ENCODE data around the gene GLRX5. TPM values are rescaled to one million over a fixed set of nuclear protein-coding genes. Genes with fewer than 3 reads are reported as not detected.

Gene GLRX5
- total and polyA plus RNA-seq, 2 donors (not counting 1 experiment from before 2014, with no cell fraction given) = 28.4 to 47.6 TPM

DNA sequence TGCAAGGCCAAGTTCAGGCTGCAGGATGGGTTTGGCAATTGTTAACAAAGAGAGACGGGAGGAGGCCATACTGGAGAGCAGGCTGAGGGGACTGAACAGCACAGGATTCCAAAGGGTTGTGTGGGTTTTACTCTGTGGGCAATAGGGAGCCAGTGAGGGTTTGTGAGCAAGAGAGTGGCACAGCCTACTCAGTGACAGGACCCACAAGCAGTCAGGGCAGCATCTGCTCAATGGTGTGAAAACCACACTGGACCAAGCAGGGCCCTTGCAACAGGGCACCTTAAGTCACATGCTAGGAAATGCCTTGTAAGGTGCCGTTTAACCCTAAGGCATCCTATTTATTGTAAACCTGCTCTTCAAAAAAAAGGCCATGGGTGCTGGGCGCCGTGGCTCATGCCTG lies 40.4 kb upstream of the GLRX5 start:
- Histone ChIP-seq H4K20me1 (ENCODE audit: control insufficient read depth, extremely low read depth, insufficient read depth, low read length) (no peaks in the 10 kb centered on the region), H3K4me1 (ENCODE audit: control insufficient read depth, extremely low read depth, insufficient read depth, low read length) (peaks cover 30% of the 10 kb centered on the region)
- TF ChIP-seq EZH2 (IDR thresholded peaks at IDR 0.05; ENCODE audit: low read length, missing control alignments) = no peak
- TF ChIP-seq CTCF (conservative IDR thresholded peaks at IDR 0.05 in 1 of 2, IDR thresholded peaks at IDR 0.05 in 1 of 2; ENCODE audit: low read depth in 1 of 2, low read length in 2 of 2) = no peak

DNA sequence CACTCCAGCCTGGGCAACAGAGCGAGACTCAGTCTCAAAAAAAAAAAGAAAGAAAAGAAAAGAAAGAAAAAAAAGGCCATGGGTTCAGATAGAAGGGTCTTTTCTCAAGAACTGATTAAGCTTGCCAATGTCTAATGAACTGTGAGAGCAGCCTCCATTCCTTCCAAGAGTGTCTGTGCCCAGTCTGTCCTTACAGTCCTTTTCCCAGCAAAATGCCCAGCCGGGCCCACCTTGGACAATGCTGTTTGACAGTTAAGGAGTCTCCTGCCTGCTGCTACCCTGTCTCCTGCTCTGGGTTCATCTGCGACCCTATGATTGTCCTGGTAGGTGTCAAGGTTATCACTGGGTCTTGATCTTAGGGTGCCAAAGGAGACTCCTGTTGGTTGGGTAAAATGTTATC lies 39.8 kb upstream of the GLRX5 start:
- Histone ChIP-seq H4K20me1 (ENCODE audit: control insufficient read depth, extremely low read depth, insufficient read depth, low read length) (no peaks in the 10 kb centered on the region), H3K4me1 (ENCODE audit: control insufficient read depth, extremely low read depth, insufficient read depth, low read length) (peaks cover 30% of the 10 kb centered on the region), H3K9me3 (ENCODE audit: control insufficient read depth, insufficient read depth, low read depth, low read length) (no peaks in the 10 kb centered on the region), H3K27ac (ENCODE audit: insufficient read depth, low read length) (no peak overlapping the region), H3K4me3 (replicated peaks in 1 of 4; ENCODE audit: control extremely low read depth in 1 of 4, insufficient read depth in 1 of 4, low read depth in 3 of 4, low read length in 4 of 4) (no peak overlapping the region), H3K4me2 (ENCODE audit: extremely low read depth, insufficient read depth, low read length) (no peak overlapping the region), H3K79me2 (ENCODE audit: control insufficient read depth, insufficient read depth, low read length) (peaks cover 29% of the 10 kb centered on the region), H3K9ac (ENCODE audit: insufficient read depth, low read length) (no peak overlapping the region), H3K27me3 (ENCODE audit: control insufficient read depth, insufficient read depth, low read length) (no peaks in the 10 kb centered on the region), H2AFZ (ENCODE audit: low read length) (no peak overlapping the region), H3K36me3 (ENCODE audit: control insufficient read depth, insufficient read depth, low read length) (peaks cover 2% of the 10 kb centered on the region)
- DNase-seq (ENCODE audit: low read depth in 2 of 2) = no peak
- TF ChIP-seq EZH2 (IDR thresholded peaks at IDR 0.05; ENCODE audit: low read length, missing control alignments) (no peak), CTCF (conservative IDR thresholded peaks at IDR 0.05 in 1 of 2, IDR thresholded peaks at IDR 0.05 in 1 of 2; ENCODE audit: low read depth in 1 of 2, low read length in 2 of 2) (no peak)

More for the DNA sequence above, 40.4 kb upstream of the GLRX5 start:
- H3K9me3 ChIP-seq (ENCODE audit: control insufficient read depth, insufficient read depth, low read depth, low read length) = no peaks in the 10 kb centered on the region
- H3K79me2 ChIP-seq (ENCODE audit: control insufficient read depth, insufficient read depth, low read length) = peaks cover 31% of the 10 kb centered on the region
- no peaks in the 10 kb centered on the region for H3K27me3 ChIP-seq (ENCODE audit: control insufficient read depth, insufficient read depth, low read length)
- H3K36me3 ChIP-seq (ENCODE audit: control insufficient read depth, insufficient read depth, low read length) = peaks cover 2% of the 10 kb centered on the region
- no peak overlapping the region for H2AFZ ChIP-seq (ENCODE audit: low read length)
- H3K9ac ChIP-seq (ENCODE audit: insufficient read depth, low read length) = no peak overlapping the region
- H3K27ac ChIP-seq (ENCODE audit: insufficient read depth, low read length) = no peak overlapping the region
- no peak overlapping the region for H3K4me3 ChIP-seq (replicated peaks in 1 of 4; ENCODE audit: control extremely low read depth in 1 of 4, insufficient read depth in 1 of 4, low read depth in 3 of 4, low read length in 4 of 4)
- no peak overlapping the region for H3K4me2 ChIP-seq (ENCODE audit: extremely low read depth, insufficient read depth, low read length)
- no peak for DNase-seq (ENCODE audit: low read depth in 2 of 2)

DNA sequence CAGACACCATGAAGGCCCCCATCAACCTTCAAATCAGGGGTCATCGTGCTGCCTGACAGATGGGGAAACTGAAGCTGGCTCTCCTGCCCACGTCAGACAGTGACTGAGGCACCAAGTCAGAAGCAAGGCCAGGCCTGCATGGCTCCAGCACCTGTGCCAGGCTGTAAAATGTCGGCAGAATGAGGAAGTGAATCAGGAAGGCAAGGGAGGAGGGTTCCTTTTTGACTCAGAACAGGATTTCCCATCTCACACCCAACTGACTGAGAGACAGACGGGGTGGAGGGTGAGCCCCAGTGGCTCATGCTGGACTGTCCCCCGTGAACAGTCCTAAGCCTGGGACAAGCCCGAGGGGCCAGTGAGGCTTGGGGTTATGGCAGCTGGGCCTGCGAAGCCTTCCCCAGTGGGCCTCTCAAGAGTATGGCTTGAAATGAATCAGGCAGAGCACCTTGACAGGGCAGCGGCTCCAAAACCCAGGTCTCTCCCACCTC lies 39.3 kb upstream of the GLRX5 start:
- H3K27me3 ChIP-seq (ENCODE audit: control insufficient read depth, insufficient read depth, low read length) = no peaks in the 10 kb centered on the region
- DNase-seq (ENCODE audit: low read depth in 2 of 2) = no peak
- H3K4me1 ChIP-seq (ENCODE audit: control insufficient read depth, extremely low read depth, insufficient read depth, low read length) = peaks cover 34% of the 10 kb centered on the region
- H3K9me3 ChIP-seq (ENCODE audit: control insufficient read depth, insufficient read depth, low read depth, low read length) = no peaks in the 10 kb centered on the region
- H3K79me2 ChIP-seq (ENCODE audit: control insufficient read depth, insufficient read depth, low read length) = peaks cover 30% of the 10 kb centered on the region
- H3K9ac ChIP-seq (ENCODE audit: insufficient read depth, low read length) = no peak overlapping the region
- H4K20me1 ChIP-seq (ENCODE audit: control insufficient read depth, extremely low read depth, insufficient read depth, low read length) = no peaks in the 10 kb centered on the region
- peaks cover 3% of the 10 kb centered on the region for H3K36me3 ChIP-seq (ENCODE audit: control insufficient read depth, insufficient read depth, low read length)
- no peak overlapping the region for H3K27ac ChIP-seq (ENCODE audit: insufficient read depth, low read length)
- no peak for TF ChIP-seq EZH2 (IDR thresholded peaks at IDR 0.05; ENCODE audit: low read length, missing control alignments)
- TF ChIP-seq CTCF (conservative IDR thresholded peaks at IDR 0.05 in 1 of 2, IDR thresholded peaks at IDR 0.05 in 1 of 2; ENCODE audit: low read depth in 1 of 2, low read length in 2 of 2) = no peak
- H2AFZ ChIP-seq (ENCODE audit: low read length) = no peak overlapping the region
- no peak overlapping the region for H3K4me3 ChIP-seq (replicated peaks in 1 of 4; ENCODE audit: control extremely low read depth in 1 of 4, insufficient read depth in 1 of 4, low read depth in 3 of 4, low read length in 4 of 4)
- H3K4me2 ChIP-seq (ENCODE audit: extremely low read depth, insufficient read depth, low read length) = no peak overlapping the region

Measured in fibroblast of lung (primary cell).